GM19328 (cell line): Measurements from ENCODE around the gene ANKRD20A1.
"Not testable (repeated sequence)": the region's sequence is repeated elsewhere in the genome, so short reads cannot be mapped to it uniquely, and the experiment has no call there.

ENCODE experiments used
- ATAC-seq: cut with Tn5 transposase; IDR thresholded peaks from one replicate; pipeline ENCODE4 v1.9.1; 2021; ENCODE audit warnings: mild to moderate bottlenecking, moderate library complexity; ENCODE audit not compliant: unreplicated experiment

Gene ANKRD20A1

GRCh38 chr9:67858871-67859270, at the start of gene ANKRD20A1:
TSS of gene ANKRD20A1 (plus strand) at chr9:67858931. CDS start at chr9:67859427, 496 bp downstream.
- not testable (repeated sequence) for ATAC-seq

- not testable (repeated sequence) for ATAC-seq
These were observed 26.6 kb upstream of the ANKRD20A1 start for GRCh38 chr9:67832088-67832487.
